Colon (tissue), 2 donors: ENCODE results near the gene ANKMY2.
"Not testable (repeated sequence)": the region's sequence is repeated elsewhere in the genome, so short reads cannot be mapped to it uniquely, and the experiment has no call there.

Experiments
- FAIRE-seq: peaks from 2 replicates; lab custom pipeline; 2012; peaks lifted over from hg19 to GRCh38; lab: Jason Lieb, UNC
- donor health status: control.
- donor health status: control.

Gene ANKMY2

GRCh38 chr7:16659854-16660497, 14.4 kb upstream of the ANKMY2 start:
- not testable (repeated sequence) for FAIRE-seq

DNA sequence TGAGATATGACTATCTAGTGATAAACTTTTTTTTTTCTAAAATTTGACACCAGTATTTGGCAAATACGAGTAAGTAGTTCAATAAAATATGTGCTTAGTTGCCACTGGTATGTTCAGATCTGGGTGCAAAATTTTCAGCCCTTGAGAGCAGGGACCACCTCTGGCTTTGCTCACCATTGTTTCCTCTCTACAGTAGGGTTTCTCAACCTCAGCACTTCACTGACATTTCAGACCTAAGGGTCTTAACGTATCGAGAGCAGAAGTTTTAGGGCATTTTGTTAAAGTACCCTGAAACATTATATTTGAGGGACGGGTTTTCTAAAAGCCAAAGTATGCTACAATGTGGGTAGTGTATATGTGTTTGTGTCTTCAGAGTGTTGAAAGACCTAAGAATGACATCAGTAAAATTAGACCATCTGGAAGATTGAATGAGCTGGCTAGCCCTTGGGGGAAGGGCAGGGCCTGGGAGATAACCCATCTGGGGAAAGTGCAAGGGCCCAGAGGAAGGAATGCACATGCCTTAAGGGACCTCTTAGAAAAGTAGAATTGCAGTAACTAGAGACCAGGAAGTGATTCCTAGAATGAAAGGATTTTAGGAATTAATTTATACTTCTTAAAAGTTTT, 12.2 kb upstream of the ANKMY2 start:
- FAIRE-seq: no peak

- FAIRE-seq: no peak
Observed at GRCh38 chr7:16656141-16656540, 10.6 kb upstream of the ANKMY2 start.

- no peak for FAIRE-seq
Observed at GRCh38 chr7:16655394-16655793, 9.8 kb upstream of the ANKMY2 start.

GRCh38 chr7:16652888-16653287, 7.3 kb upstream of the ANKMY2 start:
- FAIRE-seq: no peak

GRCh38 chr7:16652240-16652583, 6.7 kb upstream of the ANKMY2 start:
- no peak for FAIRE-seq

GRCh38 chr7:16651396-16652239, 6.1 kb upstream of the ANKMY2 start:
- no peak for FAIRE-seq

DNA sequence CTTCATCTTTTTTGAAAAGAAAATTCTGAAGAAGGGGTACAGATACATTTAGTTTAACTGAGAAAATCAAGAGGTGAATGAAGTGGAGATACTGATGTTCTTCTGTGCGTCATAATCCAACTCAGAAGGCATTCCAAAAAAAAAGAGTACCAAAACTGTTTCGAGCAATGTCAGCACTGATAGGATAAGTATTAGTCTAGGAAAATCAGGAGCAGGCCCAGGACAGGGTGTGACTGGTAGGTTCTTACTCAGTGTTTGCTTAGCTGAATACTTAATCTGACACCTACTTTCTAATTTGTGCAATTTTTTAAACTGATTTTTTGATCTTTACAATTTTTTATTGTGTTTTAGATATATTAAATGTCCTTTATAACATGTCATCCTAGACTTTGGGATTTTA, 4.7 kb upstream of the ANKMY2 start:
- FAIRE-seq: no peak

DNA sequence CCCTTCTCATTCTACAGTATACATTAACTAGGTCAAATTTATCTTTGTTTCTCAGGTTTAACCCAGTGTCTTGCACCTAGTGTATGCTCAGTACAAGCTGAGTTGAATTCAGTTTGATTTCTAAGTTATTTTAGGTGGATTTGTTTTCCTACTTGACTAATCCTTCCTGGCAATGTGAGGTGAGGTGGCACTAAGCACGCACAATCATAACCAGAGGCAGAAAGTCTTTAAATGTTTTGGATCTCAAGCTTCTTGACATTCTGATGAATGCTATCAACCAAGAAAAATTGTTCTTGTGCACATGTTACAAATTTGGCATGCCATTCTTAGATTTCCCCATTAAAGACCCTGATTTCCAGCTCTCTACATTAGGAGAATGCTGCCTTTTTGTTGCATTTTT, 3.6 kb upstream of the ANKMY2 start:
- no peak for FAIRE-seq

DNA sequence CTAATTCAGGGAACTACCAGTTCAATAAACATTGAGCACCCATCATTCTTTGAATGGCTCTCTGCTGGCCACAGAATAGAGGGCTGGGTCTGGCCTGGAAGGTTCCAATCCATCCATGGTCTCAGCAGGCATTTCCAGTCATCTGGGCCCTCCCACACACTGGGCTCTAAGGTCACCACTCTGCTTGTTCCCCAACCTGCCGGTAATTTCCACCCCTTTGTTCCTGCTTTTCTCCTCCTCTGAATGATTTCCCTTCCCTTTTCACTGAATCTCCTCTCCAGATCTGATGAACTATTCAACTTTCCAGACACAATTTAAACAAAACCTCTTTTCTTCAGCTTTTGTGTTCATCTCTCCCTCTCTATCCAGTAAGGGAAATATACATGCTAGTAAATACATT, 3.0 kb upstream of the ANKMY2 start:
- no peak for FAIRE-seq

DNA sequence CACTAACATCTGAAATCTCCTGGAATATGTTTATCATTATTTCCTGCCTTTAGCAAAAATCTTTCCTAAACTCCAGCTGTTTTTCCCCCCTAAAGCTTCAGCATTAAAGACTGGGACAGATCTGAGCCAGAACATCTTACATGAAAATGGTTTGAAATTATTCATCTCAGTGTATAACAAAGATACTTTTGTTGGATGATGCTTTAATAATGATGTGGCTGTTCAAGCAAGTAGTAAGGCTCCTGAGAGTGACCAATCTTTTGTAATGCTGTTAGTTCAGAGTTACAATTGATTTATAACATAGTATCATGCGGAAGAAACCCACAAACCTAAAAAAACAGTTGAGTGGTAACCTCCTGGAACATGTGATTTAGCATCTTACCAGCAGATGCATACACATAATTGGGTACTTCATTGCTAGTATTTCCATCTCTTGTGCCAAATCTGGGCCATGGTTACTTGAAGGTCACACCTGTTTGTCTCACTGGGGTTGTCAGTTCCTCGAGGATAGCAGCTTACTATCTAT, 1.9 kb upstream of the ANKMY2 start:
- FAIRE-seq: no peak

- no peak for FAIRE-seq
Observed at GRCh38 chr7:16646472-16647072, 1.0 kb upstream of the ANKMY2 start.

DNA sequence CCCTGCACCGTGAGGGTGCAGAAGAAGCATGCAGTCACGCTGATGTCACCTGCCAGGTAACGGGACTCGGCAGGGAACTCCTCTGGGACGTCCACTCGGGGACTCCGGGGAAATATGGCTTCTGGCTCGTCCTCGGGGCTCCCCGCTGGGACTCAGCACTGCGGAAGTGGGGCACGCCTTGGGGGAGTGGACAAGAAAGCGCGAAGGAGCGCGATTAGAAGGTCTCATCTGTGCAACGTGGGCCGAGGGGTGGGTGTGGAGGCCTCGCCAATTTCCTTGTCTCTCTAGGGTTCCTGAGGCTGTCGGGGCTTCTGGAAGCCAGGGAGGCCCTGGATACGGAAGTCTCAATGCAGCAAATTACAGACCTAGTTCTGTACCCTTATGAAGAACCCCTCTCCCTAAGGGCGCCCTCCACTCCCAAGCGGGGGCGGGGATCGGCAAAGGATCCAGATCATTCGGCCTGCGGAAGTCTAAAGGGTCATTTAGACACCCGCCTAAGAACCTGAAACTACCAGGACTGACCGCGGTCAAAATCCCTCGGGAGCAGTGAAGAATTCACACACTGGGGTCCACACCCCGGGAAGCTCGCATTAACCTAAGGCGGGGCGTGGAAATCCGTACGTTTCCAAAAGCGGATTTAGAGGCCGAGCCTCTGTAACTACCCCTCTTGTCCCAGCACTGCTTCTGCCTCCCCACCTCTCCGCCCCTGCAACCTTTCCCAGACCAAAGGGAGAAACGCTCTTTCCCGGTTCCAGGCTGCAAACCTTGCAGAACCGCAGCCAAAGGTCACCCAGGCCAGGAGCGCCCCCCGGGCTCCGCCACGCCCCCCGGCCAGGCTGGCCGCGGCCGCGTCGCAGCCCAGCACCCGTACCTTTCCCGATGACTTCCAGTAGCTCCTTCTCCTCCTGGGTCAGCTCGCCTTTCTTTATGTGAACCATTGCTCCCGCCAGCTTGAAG, 640 bp downstream of the ANKMY2 start:
- no peak for FAIRE-seq

DNA sequence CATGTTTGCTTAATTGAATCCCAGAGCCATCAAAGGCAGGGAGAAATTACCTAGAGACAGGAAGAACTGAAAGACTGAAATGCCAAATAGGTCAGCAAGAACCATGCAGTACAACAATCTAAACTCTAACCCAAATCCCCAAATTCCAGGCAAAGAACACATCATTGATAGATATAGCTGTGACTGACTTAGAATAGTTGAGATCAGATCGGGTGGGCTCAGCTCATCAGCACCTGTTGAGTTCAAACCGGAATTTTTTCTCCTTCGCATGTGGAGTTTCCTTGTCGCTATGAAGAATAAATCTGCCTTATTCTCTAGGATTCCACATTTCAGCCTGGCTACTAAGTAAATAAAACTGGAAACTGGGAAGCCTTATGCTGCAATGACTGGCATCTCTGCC, 1.4 kb downstream of the ANKMY2 start:
- FAIRE-seq: no peak

DNA sequence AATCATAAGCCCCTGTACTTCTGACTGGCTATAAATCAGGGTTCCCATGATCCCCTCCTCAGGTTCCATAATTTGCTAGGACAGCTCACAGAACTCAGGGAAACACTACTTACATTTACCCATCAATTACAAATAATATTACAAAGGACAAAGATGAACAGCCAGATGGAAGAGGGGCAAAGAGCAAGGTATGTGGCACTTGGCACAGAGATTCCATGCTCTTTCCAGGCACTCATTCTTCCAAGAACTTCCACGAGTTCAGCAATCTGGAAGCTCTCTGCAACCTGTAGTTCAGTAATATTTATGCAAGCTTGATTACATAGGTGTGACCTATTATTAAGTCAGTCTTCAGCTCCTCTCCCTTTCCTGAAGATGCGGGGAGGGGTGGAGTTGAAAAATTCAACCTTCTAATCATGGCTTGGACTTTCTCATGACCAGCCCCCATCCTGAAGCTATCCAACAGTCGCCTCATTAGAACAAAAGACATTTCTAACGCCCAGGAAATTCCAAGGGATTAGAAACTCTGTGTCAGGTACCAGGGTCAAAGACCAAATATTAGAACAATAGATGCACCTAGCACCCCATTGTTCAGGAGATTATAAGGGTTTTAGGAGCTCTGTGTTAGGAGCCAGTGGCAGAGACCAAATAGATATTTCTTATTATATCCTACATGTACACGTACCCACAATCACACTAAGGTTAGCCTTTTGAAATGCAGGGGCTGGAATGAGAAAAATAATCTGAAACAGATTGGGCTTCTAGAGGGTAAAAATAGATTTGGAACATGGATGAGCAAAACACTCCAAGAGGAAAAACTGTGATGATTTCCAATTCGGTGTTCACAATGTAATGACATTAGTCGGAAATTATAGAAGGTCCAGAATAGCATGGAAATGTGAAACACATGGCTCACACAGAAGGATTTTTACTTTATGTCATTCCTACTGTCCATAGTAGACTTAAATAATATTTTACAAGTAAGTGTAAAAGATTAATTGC, 7.0 kb downstream of the ANKMY2 start:
- FAIRE-seq: no peak

GRCh38 chr7:16637379-16637778, 8.2 kb downstream of the ANKMY2 start:
- FAIRE-seq: no peak

DNA sequence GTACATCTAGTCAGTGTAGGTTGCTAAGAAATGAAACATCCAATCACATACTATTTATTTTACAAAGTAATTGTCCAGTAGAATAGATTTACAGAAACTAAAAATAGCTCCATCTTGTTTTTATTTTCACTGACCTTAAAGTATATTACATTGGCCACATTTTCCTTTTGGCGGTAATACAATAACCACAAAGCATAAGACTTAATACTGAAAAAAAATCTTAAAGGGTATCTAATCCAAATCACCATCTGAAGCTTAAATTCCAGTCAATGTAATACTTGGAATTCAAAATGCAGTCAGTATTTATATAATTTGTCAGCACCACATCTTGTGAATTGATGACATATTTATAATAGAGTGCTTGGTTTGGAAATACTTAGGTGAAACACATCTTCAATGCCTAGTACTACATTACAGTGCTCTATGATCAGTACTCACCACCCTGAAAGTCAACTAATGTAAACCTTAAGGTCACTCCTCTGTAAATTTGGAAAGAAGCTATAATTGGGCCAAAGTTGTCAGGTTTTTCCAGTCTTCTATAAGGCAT, 8.9 kb downstream of the ANKMY2 start:
- FAIRE-seq: no peak

- FAIRE-seq: no peak
Observed at GRCh38 chr7:16634271-16634738, 11.2 kb downstream of the ANKMY2 start.

DNA sequence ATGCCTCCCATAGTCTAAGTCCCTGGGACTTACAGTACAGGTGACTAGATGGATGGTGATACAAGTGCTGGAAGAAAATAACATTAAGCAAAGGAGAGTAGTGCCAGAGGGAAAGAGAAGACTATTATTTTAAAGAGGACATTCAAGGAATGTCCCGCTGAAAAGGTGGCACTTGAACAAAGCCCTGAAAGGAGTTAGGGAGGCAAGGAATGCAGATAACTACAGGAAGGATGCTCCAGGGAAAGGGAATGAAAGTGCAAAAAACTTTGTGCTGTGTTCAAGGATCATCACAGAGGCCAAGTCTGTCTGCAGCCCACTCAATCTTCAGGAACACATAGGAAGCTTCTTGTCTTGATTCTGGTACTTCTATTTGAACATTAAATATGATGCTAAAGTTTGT, 14.9 kb downstream of the ANKMY2 start:
- no peak for FAIRE-seq

GRCh38 chr7:16627236-16627635, 18.3 kb downstream of the ANKMY2 start:
- FAIRE-seq: peak; percentile 28
